IMR-90 (cell line): ENCODE measurements around the gene PSMD6. TPM values are rescaled to one million over a fixed set of nuclear protein-coding genes. Genes with fewer than 3 reads are reported as not detected.

ENCODE experiments used
- ATAC-seq: fragments of 200-7000 bp; cut with Tn5 transposase; 2 replicates; pipeline ENCODE4 v1.9.1; 2020; ENCODE audit warnings: low read depth, mild to moderate bottlenecking, moderate library complexity
- BruUV-seq: library from RNA; stranded (reverse); fragments of 400-500 nt; replicated peaks from 2 replicates; lab custom pipeline; 2021; lab: Mats Ljungman, UMichigan
- CTCF ChIA-PET: fragments of 300-600 bp; formaldehyde crosslinking; extraction: SDS; loops from one replicate; lab custom pipeline; 2021; ENCODE audit warnings: antibody characterized with exemption; lab: Yijun Ruan, JAX
- POLR2A ChIA-PET: fragments of 300-600 bp; sonication (Branson Sonifier 250); formaldehyde crosslinking; loops from one replicate; lab custom pipeline; 2022; ENCODE audit warnings: antibody characterized with exemption; ENCODE audit not compliant: unreplicated experiment; lab: Charles Lee
- DNase-seq: peaks from one replicate; pipeline ENCODE4 v3.0.0; 2013
- H2AFZ ChIP-seq: replicated peaks from 2 replicates; pipeline ENCODE3; 2013; ENCODE audit warnings: low read length, mild to moderate bottlenecking; ENCODE audit not compliant: poor library complexity
- H2AK5ac ChIP-seq: 2 replicates; pipeline ENCODE4 v1.6.1; 2013; ENCODE audit warnings: low read depth, low read length, inconsistent platforms
- H2AK9ac ChIP-seq: replicated peaks from 2 replicates; pipeline ENCODE3; 2013; ENCODE audit warnings: mild to moderate bottlenecking, low read depth, low read length, moderate library complexity; ENCODE audit not compliant: poor library complexity
- H2BK120ac ChIP-seq: 2 replicates; pipeline ENCODE4 v1.6.1; 2013; ENCODE audit warnings: low read depth, low read length, inconsistent platforms
- H2BK15ac ChIP-seq: 3 replicates; pipeline ENCODE4 v1.6.1; 2013; ENCODE audit warnings: low read depth, low read length, inconsistent platforms
- H2BK20ac ChIP-seq: 2 replicates; pipeline ENCODE4 v1.6.1; 2013; ENCODE audit warnings: low read depth, mild to moderate bottlenecking, inconsistent platforms, low read length, moderate library complexity
- H2BK5ac ChIP-seq: 2 replicates; pipeline ENCODE4 v1.6.1; 2013; ENCODE audit warnings: mild to moderate bottlenecking, low read depth, low read length, inconsistent platforms; ENCODE audit not compliant: poor library complexity, severe bottlenecking
- H3K14ac ChIP-seq: replicated peaks from 2 replicates; pipeline ENCODE4 v1.6.1; 2013; ENCODE audit warnings: low read depth, low read length, inconsistent platforms
- H3K18ac ChIP-seq: 2 replicates; pipeline ENCODE4 v1.6.1; 2013; ENCODE audit warnings: low read depth, low read length, control low read depth
- H3K23ac ChIP-seq: 2 replicates; pipeline ENCODE4 v1.6.1; 2013; ENCODE audit warnings: low read depth, low read length, inconsistent platforms
- H3K27ac ChIP-seq: 2 replicates; pipeline ENCODE4 v1.5.1; 2013; ENCODE audit warnings: mild to moderate bottlenecking, control low read depth, low read length; ENCODE audit not compliant: insufficient read depth
- H3K27me3 ChIP-seq: 2 replicates; pipeline ENCODE4 v1.6.1; 2013; ENCODE audit warnings: low read length; ENCODE audit not compliant: control insufficient read depth, insufficient read depth
- H3K36me3 ChIP-seq: 2 replicates; pipeline ENCODE4 v1.6.1; 2013; ENCODE audit warnings: low read length, mixed read lengths; ENCODE audit not compliant: control insufficient read depth, insufficient read depth
- H3K4ac ChIP-seq: 2 replicates; pipeline ENCODE4 v1.6.1; 2013; ENCODE audit warnings: low read depth, low read length, inconsistent platforms
- H3K4me1 ChIP-seq: 2 replicates; pipeline ENCODE4 v1.6.1; 2013; ENCODE audit warnings: low read length, mixed read lengths; ENCODE audit not compliant: control insufficient read depth, insufficient read depth
- H3K4me2 ChIP-seq: 2 replicates; pipeline ENCODE4 v1.6.1; 2013; ENCODE audit warnings: low read depth, mild to moderate bottlenecking, control low read depth, low read length, moderate library complexity
- H3K4me3 ChIP-seq: 2 replicates; pipeline ENCODE4 v1.5.1; 2013; ENCODE audit warnings: low read depth, mild to moderate bottlenecking, control low read depth, low read length, moderate library complexity; ENCODE audit not compliant: insufficient read depth
- H3K56ac ChIP-seq: 2 replicates; pipeline ENCODE4 v1.6.1; 2013; ENCODE audit warnings: low read length, inconsistent platforms; ENCODE audit not compliant: insufficient read depth; ENCODE audit errors: extremely low read depth
- H3K79me1 ChIP-seq, 2 experiments: 2 replicates each; pipeline ENCODE4 v1.6.1; 2013; ENCODE audit warnings: low read length in 2 of 2, inconsistent platforms in 1 of 2, low read depth in 1 of 2
- H3K9ac ChIP-seq: 2 replicates; pipeline ENCODE4 v1.6.1; 2013; ENCODE audit warnings: low read depth, low read length, control low read depth
- H3K9me1 ChIP-seq: 2 replicates; pipeline ENCODE4 v1.6.1; 2013; ENCODE audit warnings: low read length, inconsistent platforms; ENCODE audit not compliant: insufficient read depth
- H3K9me3 ChIP-seq: 2 replicates; pipeline ENCODE4 v1.6.1; 2013; ENCODE audit warnings: low read length; ENCODE audit not compliant: control insufficient read depth, insufficient read depth
- H4K20me1 ChIP-seq: 2 replicates; pipeline ENCODE4 v1.6.1; 2013; ENCODE audit warnings: low read length, inconsistent platforms; ENCODE audit not compliant: insufficient read depth
- H4K5ac ChIP-seq: 2 replicates; pipeline ENCODE4 v1.6.1; 2013; ENCODE audit warnings: mild to moderate bottlenecking, low read depth, low read length, control low read depth
- H4K8ac ChIP-seq, 2 experiments: 2 replicates each; pipeline ENCODE4 v1.6.1; 2013; ENCODE audit warnings: low read depth in 2 of 2, low read length in 2 of 2, control low read depth in 1 of 2, inconsistent platforms in 1 of 2
- H4K91ac ChIP-seq: 2 replicates; pipeline ENCODE4 v1.6.1; 2013; ENCODE audit warnings: low read depth, low read length, inconsistent platforms; ENCODE audit not compliant: insufficient read depth
- CHD1 ChIP-seq: IDR thresholded peaks from 2 replicates; pipeline ENCODE4 v1.6.1; 2012; ENCODE audit warnings: low read depth, low read length, improper control_type of control experiment
- RCOR1 ChIP-seq: IDR thresholded peaks from 2 replicates; pipeline ENCODE4 v1.6.1; 2012; ENCODE audit warnings: mild to moderate bottlenecking, low read length, improper control_type of control experiment; ENCODE audit not compliant: insufficient replicate concordance
- SMC3 ChIP-seq: fragments of 150-350 bp; IDR thresholded peaks from 2 replicates; pipeline ENCODE4 v1.6.1; 2016; ENCODE audit warnings: low read depth, mild to moderate bottlenecking, antibody characterized with exemption, low read length, moderate library complexity
- USF2 ChIP-seq: fragments of 150-350 bp; IDR thresholded peaks from 2 replicates; pipeline ENCODE4 v1.6.1; 2017; ENCODE audit warnings: mild to moderate bottlenecking, antibody characterized with exemption, low read length, low read depth
- WGBS, 2 experiments: methylation state at CpG; one replicate each; pipeline versions ENCODE4 v1.1.5 to v1.1.7; 2013; ENCODE audit warnings: missing lambda C conversion rate in 2 of 2; ENCODE audit not compliant: insufficient read length in 1 of 2; ENCODE audit errors: extremely low coverage in 2 of 2; 5-methylcytosine and 5-hydroxymethylcytosine counted together
- dilution Hi-C: fragments of 300-500 bp; cut with HindIII; formaldehyde crosslinking; loops from one replicate; pipeline ENCODE4 v1.14.3; 2018; ENCODE audit warnings: low sequenced_read_pairs; ENCODE audit not compliant: unreplicated experiment
- in situ Hi-C: fragments of 300-500 bp; cut with MboI; formaldehyde crosslinking; loops from 3 replicates; pipeline ENCODE4 v1.14.3; 2019; ENCODE audit warnings: low sequenced_read_pairs, inconsistent platforms, mixed read lengths
- intact Hi-C: fragments of 100-400 bp; cut with micrococcal nuclease; formaldehyde crosslinking; loops from 2 replicates; pipeline ENCODE4 v1.10.0; 2022
- polyA plus RNA-seq, 3 experiments: library from polyadenylated mRNA; depleted of rRNA; stranded (reverse); fragments of >200 nt; gene quantifications; 2 replicates each; pipeline ENCODE4 v1.2.3, GENCODE V29; 2012; ENCODE audit warnings: low replicate concordance in 1 of 3
- total RNA-seq: library from RNA; depleted of rRNA; stranded (reverse); fragments of >200 nt; gene quantifications from 2 replicates; pipeline ENCODE4 v1.2.3, GENCODE V29; 2012

PSMD6 gene
- total and polyA plus RNA-seq, 2 of the 4 experiments (the other 2 are of a cell fraction), result 86.6 to 91.8 TPM

- ChIA-PET POLR2A (no interaction called here), CTCF (interaction anchor here (0.5 kb wide), 2 partner anchors 61 to 609 kb away, joined by 3 to 4 read pairs; no protein-coding TSS in a partner anchor)
- WGBS, 2 experiments, result no CpG with 5 or more reads among the region's 1 CpG
- Histone ChIP-seq H3K9ac (no peak overlapping the region), H3K27ac (no peak overlapping the region), H3K4ac (no peak overlapping the region), H3K23ac (peak overlapping the region; percentile 73; the same call in 1 of the 2 replicates), H3K9me1 (peaks cover 10% of the 10 kb centered on the region; the same call in 1 of the 2 replicates), H3K4me1 (peaks cover 11% of the 10 kb centered on the region), H2BK5ac (no peak overlapping the region), H3K4me3 (no peak overlapping the region), H3K14ac (0 out of 2 replicates have a peak overlapping the region, but pooled peaks have one; percentile 31), H4K5ac (no peak overlapping the region), H2AK9ac (no peak overlapping the region), H3K27me3 (no peaks in the 10 kb centered on the region), H3K4me2 (no peak overlapping the region), H3K56ac (no peak overlapping the region), H4K20me1 (peaks cover 25% of the 10 kb centered on the region), H3K9me3 (no peaks in the 10 kb centered on the region), H4K8ac (no peak overlapping the region), H2AFZ (no peak overlapping the region), H3K79me1 (peaks cover 37 to 48% of the 10 kb centered on the region in 2 experiments), H3K18ac (no peak overlapping the region), H4K91ac (no peak overlapping the region), H2BK15ac (no peak overlapping the region), H3K36me3 (no peaks in the 10 kb centered on the region), H2BK120ac (no peak overlapping the region), H2AK5ac (no peak overlapping the region), H2BK20ac (no peak overlapping the region)
- intact Hi-C loops (loop anchor here (5.0 kb wide), 1 partner anchor 51 kb away; the partner anchor contains the start of gene SCAANT1), in situ Hi-C loops (no loop called here), dilution Hi-C loops (no loop called here)
- no TSS peak for BruUV-seq
- TF ChIP-seq SMC3, result no peak
- TF ChIP-seq RCOR1, result no peak
- TF ChIP-seq CHD1, result no peak
- TF ChIP-seq USF2, result no peak
- no peak for ATAC-seq
- no peak for DNase-seq
Measured at GRCh38 chr3:63963496-63963895, 59.8 kb downstream of the PSMD6 start.
